Measurements from ENCODE around the gene DEDD2. TPM values are rescaled to one million over a fixed set of nuclear protein-coding genes. Genes with fewer than 3 reads are reported as not detected.

DEDD2 gene
- total RNA-seq, 1 donor from 2014 or later, result 21.4 TPM

- H3K27ac ChIP-seq (ENCODE audit: low read depth, low read length), result no peak overlapping the region
- no peak overlapping the region for H3K4me3 ChIP-seq (ENCODE audit: low read length in 3 of 3)
- H3K9ac ChIP-seq (ENCODE audit: low read depth in 1 of 3, low read length in 3 of 3), result no peak overlapping the region
- no peaks in the 10 kb centered on the region for H3K4me1 ChIP-seq (ENCODE audit: control insufficient read depth in 3 of 3, insufficient read depth in 3 of 3, low read length in 3 of 3)
- H3K36me3 ChIP-seq (ENCODE audit: control insufficient read depth in 3 of 3, insufficient read depth in 3 of 3, low read length in 3 of 3), result peaks cover 0 to 2% (median under 1%) of the 10 kb centered on the region in 3 donors
- H3K9me3 ChIP-seq (ENCODE audit: control insufficient read depth in 3 of 3, low read length in 3 of 3), result peaks cover 4% of the 10 kb centered on the region in 3 donors
- peaks cover 0 to 1% (median 0%) of the 10 kb centered on the region in 3 donors for H3K27me3 ChIP-seq (ENCODE audit: control insufficient read depth in 3 of 3, insufficient read depth in 3 of 3, low read length in 3 of 3)
Observed at GRCh38 chr19:42191855-42192254, 25.6 kb downstream of the DEDD2 start.

- Histone ChIP-seq H3K9me3 (ENCODE audit: control insufficient read depth in 3 of 3, low read length in 3 of 3) (peaks cover 4% of the 10 kb centered on the region in 3 donors), H3K27ac (ENCODE audit: low read depth, low read length) (no peak overlapping the region), H3K36me3 (ENCODE audit: control insufficient read depth in 3 of 3, insufficient read depth in 3 of 3, low read length in 3 of 3) (peaks cover 0 to 2% (median 0%) of the 10 kb centered on the region in 3 donors), H3K27me3 (ENCODE audit: control insufficient read depth in 3 of 3, insufficient read depth in 3 of 3, low read length in 3 of 3) (no peaks in the 10 kb centered on the region), H3K4me1 (ENCODE audit: control insufficient read depth in 3 of 3, insufficient read depth in 3 of 3, low read length in 3 of 3) (no peaks in the 10 kb centered on the region), H3K9ac (ENCODE audit: low read depth in 1 of 3, low read length in 3 of 3) (no peak overlapping the region), H3K4me3 (ENCODE audit: low read length in 3 of 3) (no peak overlapping the region)
Observed at GRCh38 chr19:42191330-42191729, 26.1 kb downstream of the DEDD2 start.

GRCh38 chr19:42189133-42189532, 28.3 kb downstream of the DEDD2 start:
- H3K27ac ChIP-seq (ENCODE audit: low read depth, low read length), result no peak overlapping the region
- no peak overlapping the region for H3K4me3 ChIP-seq (ENCODE audit: low read length in 3 of 3)
- H3K27me3 ChIP-seq (ENCODE audit: control insufficient read depth in 3 of 3, insufficient read depth in 3 of 3, low read length in 3 of 3), result no peaks in the 10 kb centered on the region
- H3K4me1 ChIP-seq (ENCODE audit: control insufficient read depth in 3 of 3, insufficient read depth in 3 of 3, low read length in 3 of 3), result peaks cover 0 to 6% (median 0%) of the 10 kb centered on the region in 3 donors
- H3K9me3 ChIP-seq (ENCODE audit: control insufficient read depth in 3 of 3, low read length in 3 of 3), result peaks cover 4% of the 10 kb centered on the region in 3 donors
- H3K9ac ChIP-seq (ENCODE audit: low read depth in 1 of 3, low read length in 3 of 3), result no peak overlapping the region
- no peaks in the 10 kb centered on the region for H3K36me3 ChIP-seq (ENCODE audit: control insufficient read depth in 3 of 3, insufficient read depth in 3 of 3, low read length in 3 of 3)

GRCh38 chr19:42188665-42189064, 28.8 kb downstream of the DEDD2 start:
- Histone ChIP-seq H3K4me1 (ENCODE audit: control insufficient read depth in 3 of 3, insufficient read depth in 3 of 3, low read length in 3 of 3) (peaks cover 0 to 6% (median 0%) of the 10 kb centered on the region in 3 donors), H3K9me3 (ENCODE audit: control insufficient read depth in 3 of 3, low read length in 3 of 3) (peaks cover 3 to 4% (median 4%) of the 10 kb centered on the region in 3 donors), H3K36me3 (ENCODE audit: control insufficient read depth in 3 of 3, insufficient read depth in 3 of 3, low read length in 3 of 3) (no peaks in the 10 kb centered on the region), H3K27me3 (ENCODE audit: control insufficient read depth in 3 of 3, insufficient read depth in 3 of 3, low read length in 3 of 3) (no peaks in the 10 kb centered on the region), H3K27ac (ENCODE audit: low read depth, low read length) (no peak overlapping the region), H3K9ac (ENCODE audit: low read depth in 1 of 3, low read length in 3 of 3) (no peak overlapping the region), H3K4me3 (ENCODE audit: low read length in 3 of 3) (no peak overlapping the region)

GRCh38 chr19:42185277-42185676, 32.2 kb downstream of the DEDD2 start:
- Histone ChIP-seq H3K9ac (ENCODE audit: low read depth in 1 of 3, low read length in 3 of 3) (no peak overlapping the region), H3K36me3 (ENCODE audit: control insufficient read depth in 3 of 3, insufficient read depth in 3 of 3, low read length in 3 of 3) (no peaks in the 10 kb centered on the region), H3K4me3 (ENCODE audit: low read length in 3 of 3) (no peak overlapping the region), H3K27ac (ENCODE audit: low read depth, low read length) (no peak overlapping the region), H3K9me3 (ENCODE audit: control insufficient read depth in 3 of 3, low read length in 3 of 3) (no peaks in the 10 kb centered on the region), H3K4me1 (ENCODE audit: control insufficient read depth in 3 of 3, insufficient read depth in 3 of 3, low read length in 3 of 3) (peaks cover 0 to 6% (median 0%) of the 10 kb centered on the region in 3 donors), H3K27me3 (ENCODE audit: control insufficient read depth in 3 of 3, insufficient read depth in 3 of 3, low read length in 3 of 3) (peaks cover 20 to 26% (median 22%) of the 10 kb centered on the region in 3 donors)

GRCh38 chr19:42184401-42184861, 33.0 kb downstream of the DEDD2 start:
- peak overlapping the region in 1 of 3 donors; percentile 32 for H3K9ac ChIP-seq (ENCODE audit: low read depth in 1 of 3, low read length in 3 of 3)
- H3K4me1 ChIP-seq (ENCODE audit: control insufficient read depth in 3 of 3, insufficient read depth in 3 of 3, low read length in 3 of 3), result peaks cover 0 to 6% (median 0%) of the 10 kb centered on the region in 3 donors
- no peak overlapping the region for H3K27ac ChIP-seq (ENCODE audit: low read depth, low read length)
- no peaks in the 10 kb centered on the region for H3K9me3 ChIP-seq (ENCODE audit: control insufficient read depth in 3 of 3, low read length in 3 of 3)
- no peak overlapping the region for H3K4me3 ChIP-seq (ENCODE audit: low read length in 3 of 3)
- H3K36me3 ChIP-seq (ENCODE audit: control insufficient read depth in 3 of 3, insufficient read depth in 3 of 3, low read length in 3 of 3), result no peaks in the 10 kb centered on the region
- peaks cover 29 to 35% (median 30%) of the 10 kb centered on the region in 3 donors for H3K27me3 ChIP-seq (ENCODE audit: control insufficient read depth in 3 of 3, insufficient read depth in 3 of 3, low read length in 3 of 3)

- peaks cover 71 to 83% (median 71%) of the 10 kb centered on the region in 3 donors for H3K27me3 ChIP-seq (ENCODE audit: control insufficient read depth in 3 of 3, insufficient read depth in 3 of 3, low read length in 3 of 3)
- H3K36me3 ChIP-seq (ENCODE audit: control insufficient read depth in 3 of 3, insufficient read depth in 3 of 3, low read length in 3 of 3), result no peaks in the 10 kb centered on the region
- no peak overlapping the region for H3K9ac ChIP-seq (ENCODE audit: low read depth in 1 of 3, low read length in 3 of 3)
- H3K4me3 ChIP-seq (ENCODE audit: low read length in 3 of 3), result no peak overlapping the region
- no peaks in the 10 kb centered on the region for H3K9me3 ChIP-seq (ENCODE audit: control insufficient read depth in 3 of 3, low read length in 3 of 3)
- peaks cover 7 to 12% (median 10%) of the 10 kb centered on the region in 3 donors for H3K4me1 ChIP-seq (ENCODE audit: control insufficient read depth in 3 of 3, insufficient read depth in 3 of 3, low read length in 3 of 3)
- no peak overlapping the region for H3K27ac ChIP-seq (ENCODE audit: low read depth, low read length)
Observed at GRCh38 chr19:42178791-42179674, 38.4 kb downstream of the DEDD2 start.

GRCh38 chr19:42177686-42178019, 39.8 kb downstream of the DEDD2 start:
- H3K27ac ChIP-seq (ENCODE audit: low read depth, low read length), result no peak overlapping the region
- peaks cover 7 to 12% (median 10%) of the 10 kb centered on the region in 3 donors for H3K4me1 ChIP-seq (ENCODE audit: control insufficient read depth in 3 of 3, insufficient read depth in 3 of 3, low read length in 3 of 3)
- no peak overlapping the region for H3K9ac ChIP-seq (ENCODE audit: low read depth in 1 of 3, low read length in 3 of 3)
- no peaks in the 10 kb centered on the region for H3K9me3 ChIP-seq (ENCODE audit: control insufficient read depth in 3 of 3, low read length in 3 of 3)
- peaks cover 72 to 86% (median 74%) of the 10 kb centered on the region in 3 donors for H3K27me3 ChIP-seq (ENCODE audit: control insufficient read depth in 3 of 3, insufficient read depth in 3 of 3, low read length in 3 of 3)
- H3K4me3 ChIP-seq (ENCODE audit: low read length in 3 of 3), result no peak overlapping the region
- H3K36me3 ChIP-seq (ENCODE audit: control insufficient read depth in 3 of 3, insufficient read depth in 3 of 3, low read length in 3 of 3), result no peaks in the 10 kb centered on the region

- no peaks in the 10 kb centered on the region for H3K36me3 ChIP-seq (ENCODE audit: control insufficient read depth in 3 of 3, insufficient read depth in 3 of 3, low read length in 3 of 3)
Observed at GRCh38 chr19:42176990-42177685, 40.3 kb downstream of the DEDD2 start.

GRCh38 chr19:42176649-42176989, 40.9 kb downstream of the DEDD2 start:
- Histone ChIP-seq H3K27me3 (ENCODE audit: control insufficient read depth in 3 of 3, insufficient read depth in 3 of 3, low read length in 3 of 3) (peaks cover 66 to 82% (median 72%) of the 10 kb centered on the region in 3 donors), H3K9ac (ENCODE audit: low read depth in 1 of 3, low read length in 3 of 3) (peak overlapping the region in 1 of 3 donors; percentile 33), H3K9me3 (ENCODE audit: control insufficient read depth in 3 of 3, low read length in 3 of 3) (no peaks in the 10 kb centered on the region), H3K4me1 (ENCODE audit: control insufficient read depth in 3 of 3, insufficient read depth in 3 of 3, low read length in 3 of 3) (peaks cover 7 to 12% (median 10%) of the 10 kb centered on the region in 3 donors), H3K4me3 (ENCODE audit: low read length in 3 of 3) (peak overlapping the region; percentile 56 to 61 (median 57)), H3K27ac (ENCODE audit: low read depth, low read length) (no peak overlapping the region), H3K36me3 (ENCODE audit: control insufficient read depth in 3 of 3, insufficient read depth in 3 of 3, low read length in 3 of 3) (no peaks in the 10 kb centered on the region)

More at GRCh38 chr19:42176990-42177685, 40.3 kb downstream of the DEDD2 start:
- no peak overlapping the region for H3K27ac ChIP-seq (ENCODE audit: low read depth, low read length)
- peaks cover 7 to 12% (median 10%) of the 10 kb centered on the region in 3 donors for H3K4me1 ChIP-seq (ENCODE audit: control insufficient read depth in 3 of 3, insufficient read depth in 3 of 3, low read length in 3 of 3)
- H3K9ac ChIP-seq (ENCODE audit: low read depth in 1 of 3, low read length in 3 of 3), result no peak overlapping the region
- H3K27me3 ChIP-seq (ENCODE audit: control insufficient read depth in 3 of 3, insufficient read depth in 3 of 3, low read length in 3 of 3), result peaks cover 68 to 87% (median 73%) of the 10 kb centered on the region in 3 donors
- H3K9me3 ChIP-seq (ENCODE audit: control insufficient read depth in 3 of 3, low read length in 3 of 3), result no peaks in the 10 kb centered on the region
- peak overlapping the region in 1 of 3 donors; percentile 29 for H3K4me3 ChIP-seq (ENCODE audit: low read length in 3 of 3)

All from skeletal muscle tissue (tissue), 4 donors.